T-helper 9 cell (primary cell): ENCODE data around the gene CD22.

Experiments
- DNase-seq: peaks from one replicate; pipeline ENCODE4 v3.0.0-alpha.2; 2020

CD22 gene

GRCh38 chr19:35392742-35393715 is 64.0 kb downstream of the CD22 start:
- no peak for DNase-seq

GRCh38 chr19:35395382-35396199 is 66.6 kb downstream of the CD22 start:
- no peak for DNase-seq

- no peak for DNase-seq
Measured at GRCh38 chr19:35396240-35396885, 67.4 kb downstream of the CD22 start.
